ENCODE measurements around the gene ZNF682.
"Not testable (repeated sequence)": the region's sequence is repeated elsewhere in the genome, so short reads cannot be mapped to it uniquely, and the experiment has no call there.

DNA sequence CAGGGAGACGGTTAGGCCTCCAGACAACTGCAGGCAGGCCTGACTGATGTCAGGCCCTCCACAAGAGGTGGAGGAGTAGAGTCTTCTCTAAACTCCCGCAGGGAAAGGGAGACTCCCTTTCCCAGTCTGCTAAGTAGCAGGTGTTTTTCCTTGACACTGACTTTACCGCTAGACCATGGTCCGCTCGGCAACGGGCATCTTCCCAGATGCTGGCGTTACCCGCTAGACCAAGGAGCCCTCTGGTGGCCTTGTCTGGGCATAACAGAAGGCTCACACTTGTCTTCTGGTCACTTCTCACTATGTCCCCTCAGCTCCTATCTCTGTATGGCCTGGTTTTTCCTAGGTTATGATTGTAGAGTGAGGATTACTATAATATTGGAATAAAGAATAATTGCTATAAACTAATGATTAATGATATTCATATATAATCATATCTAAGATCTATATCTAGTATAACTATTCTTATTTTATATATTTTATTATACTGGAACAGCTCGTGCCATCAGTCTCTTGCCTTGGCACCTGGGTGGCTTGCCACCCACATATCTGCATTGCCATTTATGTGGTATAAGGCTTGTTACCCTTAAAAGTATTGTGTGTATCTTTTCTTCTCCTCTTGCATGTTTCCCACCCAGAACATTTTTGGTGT is 80.0 kb downstream of the ZNF682 start:
- TF ChIP-seq, protein P1, sequence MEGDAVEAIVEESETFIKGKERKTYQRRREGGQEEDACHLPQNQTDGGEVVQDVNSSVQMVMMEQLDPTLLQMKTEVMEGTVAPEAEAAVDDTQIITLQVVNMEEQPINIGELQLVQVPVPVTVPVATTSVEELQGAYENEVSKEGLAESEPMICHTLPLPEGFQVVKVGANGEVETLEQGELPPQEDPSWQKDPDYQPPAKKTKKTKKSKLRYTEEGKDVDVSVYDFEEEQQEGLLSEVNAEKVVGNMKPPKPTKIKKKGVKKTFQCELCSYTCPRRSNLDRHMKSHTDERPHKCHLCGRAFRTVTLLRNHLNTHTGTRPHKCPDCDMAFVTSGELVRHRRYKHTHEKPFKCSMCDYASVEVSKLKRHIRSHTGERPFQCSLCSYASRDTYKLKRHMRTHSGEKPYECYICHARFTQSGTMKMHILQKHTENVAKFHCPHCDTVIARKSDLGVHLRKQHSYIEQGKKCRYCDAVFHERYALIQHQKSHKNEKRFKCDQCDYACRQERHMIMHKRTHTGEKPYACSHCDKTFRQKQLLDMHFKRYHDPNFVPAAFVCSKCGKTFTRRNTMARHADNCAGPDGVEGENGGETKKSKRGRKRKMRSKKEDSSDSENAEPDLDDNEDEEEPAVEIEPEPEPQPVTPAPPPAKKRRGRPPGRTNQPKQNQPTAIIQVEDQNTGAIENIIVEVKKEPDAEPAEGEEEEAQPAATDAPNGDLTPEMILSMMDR (IDR thresholded peaks at IDR 0.05; ENCODE audit: insufficient read depth, low read length) = not testable (repeated sequence)
- not testable (repeated sequence) for TF ChIP-seq POLR2AphosphoS5 (IDR thresholded peaks at IDR 0.05; ENCODE audit: low read depth); SPI1 (IDR thresholded peaks at IDR 0.05; ENCODE audit: borderline replicate concordance, low read depth)

Data from HL-60 (cell line).